Loucy (cell line): ENCODE measurements around the gene LIPC.

Experiments
- CTCF ChIP-seq: fragments of 200-600 bp; sonication (generic); conservative IDR thresholded peaks from 2 replicates; pipeline ENCODE4 v1.5.1; 2014; ENCODE audit warnings: mild to moderate bottlenecking, antibody characterized with exemption, low read length
- EZH2phosphoT487 ChIP-seq: fragments of 200-600 bp; IDR thresholded peaks from 2 replicates; pipeline ENCODE4 v1.6.1; 2018; ENCODE audit warnings: antibody characterized with exemption, mild to moderate bottlenecking, moderate library complexity, borderline replicate concordance

- TF ChIP-seq CTCF: no peak
- no peak for TF ChIP-seq EZH2phosphoT487
These were observed 16.5 kb downstream of the LIPC start for GRCh38 chr15:58448331-58448730.
